Adrenal gland (tissue), 12 donors: Measurements from ENCODE around the gene GLYATL3. TPM values are rescaled to one million over a fixed set of nuclear protein-coding genes. Genes with fewer than 3 reads are reported as not detected.

Experiments
- DNase-seq, 7 donors: peaks; one replicate each; pipeline ENCODE4 v3.0.0-alpha.2; 2019 to 2020
- H3K27ac ChIP-seq, 5 donors: fragments of 200-600 bp; sonication (generic) in 4 of 5; 1 replicate in 3 of 5; 2 replicates in 2 of 5; pipeline versions ENCODE4 v1.5.1 to v1.8.0; 2016 to 2020; ENCODE audit warnings: mild to moderate bottlenecking in 1 of 5
- H3K27me3 ChIP-seq: fragments of 200-600 bp; 2 replicates; pipeline ENCODE4 v1.8.0; 2021
- H3K36me3 ChIP-seq, 2 donors: fragments of 200-600 bp; replicated peaks in 1 of 2; 1 replicate in 1 of 2; 2 replicates in 1 of 2; pipeline versions ENCODE4 v1.5.1 to v1.8.0; 2018 to 2022
- H3K4me1 ChIP-seq, 2 donors: fragments of 200-600 bp; replicated peaks in 1 of 2; 1 replicate in 1 of 2; 2 replicates in 1 of 2; pipeline versions ENCODE4 v1.5.1 to v1.8.0; 2018 to 2021
- H3K4me3 ChIP-seq, 4 donors: fragments of 200-600 bp; sonication (generic) in 3 of 4; one replicate each; pipeline ENCODE4 v1.5.1; 2016 to 2018
- H3K9me3 ChIP-seq, 3 donors: fragments of 200-600 bp; sonication (generic) in 1 of 3; replicated peaks in 1 of 3; 1 replicate in 2 of 3; 2 replicates in 1 of 3; pipeline versions ENCODE4 v1.5.1 to v1.8.0; 2016 to 2021
- POLR2A ChIP-seq, 2 donors: fragments of 450-650 bp; IDR thresholded peaks; one replicate each; pipeline ENCODE4 v1.6.1; 2017; ENCODE audit warnings: antibody characterized with exemption in 2 of 2, mild to moderate bottlenecking in 2 of 2, moderate library complexity in 1 of 2
- WGBS, 4 donors: extraction: QIAGEN DNeasy Blood & Tissue Kit in 2 of 4; methylation state at CpG; one replicate each; pipeline versions ENCODE4 v1.1.5 to v1.1.7; 2013 to 2017; 5-methylcytosine and 5-hydroxymethylcytosine counted together
- intact Hi-C, 2 donors: fragments of 100-400 bp; cut with DNase I; formaldehyde crosslinking; loops; one replicate each; pipeline versions ENCODE4 v1.14.1 to v1.15.0; 2022 to 2023
- polyA plus RNA-seq, 3 donors: library from polyadenylated mRNA; stranded (reverse); fragments of 200-250 nt in 2 of 3; fragments of 350-450 nt in 1 of 3; fragmentation: Illumina TruSeq in 1 of 3; extraction: RNeasy Lipid Tissue Mini Kit (QIAGEN cat#74804) in 1 of 3; gene quantifications; one replicate each; pipeline ENCODE4 v1.2.3, GENCODE V29; 2013 to 2014
- total RNA-seq, 9 donors: library from RNA; depleted of rRNA in 4 of 9; stranded (reverse); fragments of >200 nt in 4 of 9; fragments of 120-200 nt in 1 of 9; fragmentation: NEBNext Ultra II Directional in 1 of 9; extraction: Animal tissue kit (Norgen Biotek cat#: 25700) in 1 of 9; gene quantifications; one replicate each; pipeline versions ENCODE4 v1.1.0 to v1.2.4, GENCODE V29; 2013 to 2023
- TF ChIP-seq, protein P1 (sequence below), 6 experiments: fragments of 450-650 bp in 4 of 6; fragments of 200-600 bp in 2 of 6; sonication (generic) in 1 of 6; IDR thresholded peaks; 1 replicate in 5 of 6; 2 replicates in 1 of 6; pipeline versions ENCODE4 v1.5.1 to v1.8.0; 2016 to 2021; ENCODE audit warnings: antibody characterized with exemption in 6 of 6, mild to moderate bottlenecking in 2 of 6, moderate library complexity in 1 of 6
- donor health status: healthy with polysubstance abuse.
- donor health status: Bipolar disorder and iron deficiency.
- donor health status: DM: yes; HTN: yes; CAD: no.
- donor health status: DM: no; HTN: no; CAD: no.
- donor health status: DM: no; HTN: no; CAD: no.
- donor health status: DM: yes; HTN: yes; CAD: no.

Gene GLYATL3
- total and polyA plus RNA-seq, 12 donors: not detected

- TF ChIP-seq, protein P1, sequence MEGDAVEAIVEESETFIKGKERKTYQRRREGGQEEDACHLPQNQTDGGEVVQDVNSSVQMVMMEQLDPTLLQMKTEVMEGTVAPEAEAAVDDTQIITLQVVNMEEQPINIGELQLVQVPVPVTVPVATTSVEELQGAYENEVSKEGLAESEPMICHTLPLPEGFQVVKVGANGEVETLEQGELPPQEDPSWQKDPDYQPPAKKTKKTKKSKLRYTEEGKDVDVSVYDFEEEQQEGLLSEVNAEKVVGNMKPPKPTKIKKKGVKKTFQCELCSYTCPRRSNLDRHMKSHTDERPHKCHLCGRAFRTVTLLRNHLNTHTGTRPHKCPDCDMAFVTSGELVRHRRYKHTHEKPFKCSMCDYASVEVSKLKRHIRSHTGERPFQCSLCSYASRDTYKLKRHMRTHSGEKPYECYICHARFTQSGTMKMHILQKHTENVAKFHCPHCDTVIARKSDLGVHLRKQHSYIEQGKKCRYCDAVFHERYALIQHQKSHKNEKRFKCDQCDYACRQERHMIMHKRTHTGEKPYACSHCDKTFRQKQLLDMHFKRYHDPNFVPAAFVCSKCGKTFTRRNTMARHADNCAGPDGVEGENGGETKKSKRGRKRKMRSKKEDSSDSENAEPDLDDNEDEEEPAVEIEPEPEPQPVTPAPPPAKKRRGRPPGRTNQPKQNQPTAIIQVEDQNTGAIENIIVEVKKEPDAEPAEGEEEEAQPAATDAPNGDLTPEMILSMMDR (IDR thresholded peaks at IDR 0.05): no peak
- TF ChIP-seq POLR2A (IDR thresholded peaks at IDR 0.05): no peak
- intact Hi-C loops: no loop called here
- DNase-seq: no peak
- H3K27me3 ChIP-seq: no peaks in the 10 kb centered on the region
- no peak overlapping the region for H3K27ac ChIP-seq
- H3K36me3 ChIP-seq: no peaks in the 10 kb centered on the region
- H3K4me1 ChIP-seq: no peaks in the 10 kb centered on the region
- H3K9me3 ChIP-seq: no peaks in the 10 kb centered on the region
- no peak overlapping the region for H3K4me3 ChIP-seq
- WGBS, 4 donors: 65 to 76% (median 75%) methylated on average over 5 of the region's 5 CpGs
Observed at GRCh38 chr6:49506569-49507111, 6.9 kb downstream of the GLYATL3 start.

GRCh38 chr6:49509342-49509741 is 9.6 kb downstream of the GLYATL3 start:
- Histone ChIP-seq H3K27me3 (no peaks in the 10 kb centered on the region), H3K9me3 (no peaks in the 10 kb centered on the region), H3K4me1 (no peaks in the 10 kb centered on the region), H3K4me3 (no peak overlapping the region), H3K27ac (no peak overlapping the region), H3K36me3 (no peaks in the 10 kb centered on the region)
- DNase-seq: no peak
- 57 to 73% (median 64%) methylated on average over 3 of the region's 3 CpGs for WGBS, 4 donors
- intact Hi-C loops: no loop called here
- no peak for TF ChIP-seq POLR2A (IDR thresholded peaks at IDR 0.05)
- TF ChIP-seq, protein P1 (IDR thresholded peaks at IDR 0.05): no peak

- 59 to 80% (median 62%) methylated on average over 2 of the region's 2 CpGs for WGBS, 4 donors
- DNase-seq: no peak
Observed at GRCh38 chr6:49513153-49513989, 13.6 kb downstream of the GLYATL3 start.

More at GRCh38 chr6:49513153-49513989, 13.6 kb downstream of the GLYATL3 start:
- Histone ChIP-seq H3K27ac (no peak overlapping the region), H3K4me3 (no peak overlapping the region), H3K4me1 (no peaks in the 10 kb centered on the region), H3K9me3 (no peaks in the 10 kb centered on the region), H3K36me3 (no peaks in the 10 kb centered on the region), H3K27me3 (no peaks in the 10 kb centered on the region)
- intact Hi-C loops: no loop called here
- TF ChIP-seq POLR2A (IDR thresholded peaks at IDR 0.05): no peak
- TF ChIP-seq, protein P1 (IDR thresholded peaks at IDR 0.05): no peak
